NCI-H1092 (cell line): ENCODE data around the gene RFX2.

Experiments
- DNase-seq: peaks from one replicate; lab custom pipeline; 2025; lab: John Stamatoyannopoulos, UW

RFX2 gene

GRCh38 chr19:6059988-6060599 is 50.2 kb downstream of the RFX2 start:
- DNase-seq: no peak

GRCh38 chr19:6059396-6059947 is 50.8 kb downstream of the RFX2 start:
- DNase-seq: no peak

- DNase-seq: no peak
Measured at GRCh38 chr19:6058518-6059201, 51.6 kb downstream of the RFX2 start.

- DNase-seq: no peak
Measured at GRCh38 chr19:6057651-6058517, 52.4 kb downstream of the RFX2 start.

GRCh38 chr19:6056801-6057650 is 53.3 kb downstream of the RFX2 start:
- peak; percentile 37 for DNase-seq

- no peak for DNase-seq
Measured at GRCh38 chr19:6056282-6056741, 54.0 kb downstream of the RFX2 start.

GRCh38 chr19:6055013-6055795 is 55.1 kb downstream of the RFX2 start:
- no peak for DNase-seq

- DNase-seq: peak; percentile 72
Measured at GRCh38 chr19:6048793-6049405, 61.4 kb downstream of the RFX2 start.

GRCh38 chr19:6048348-6048747 is 62.0 kb downstream of the RFX2 start:
- no peak for DNase-seq

GRCh38 chr19:6047741-6048251 is 62.5 kb downstream of the RFX2 start:
- DNase-seq: peak; percentile 31

- no peak for DNase-seq
Measured at GRCh38 chr19:6047256-6047655, 63.0 kb downstream of the RFX2 start.

GRCh38 chr19:6045108-6045507 is 65.2 kb downstream of the RFX2 start:
- DNase-seq: no peak

- no peak for DNase-seq
Measured at GRCh38 chr19:6044056-6044805, 66.1 kb downstream of the RFX2 start.

- no peak for DNase-seq
Measured at GRCh38 chr19:6042776-6043726, 67.2 kb downstream of the RFX2 start.

- DNase-seq: no peak
Measured at GRCh38 chr19:6041991-6042481, 68.3 kb downstream of the RFX2 start.

GRCh38 chr19:6041071-6041470 is 69.2 kb downstream of the RFX2 start:
- DNase-seq: no peak

- DNase-seq: no peak
Measured at GRCh38 chr19:6039566-6040225, 70.6 kb downstream of the RFX2 start.
